HG03378 (cell line): ENCODE measurements around the gene ABCC4.

Experiments
- ATAC-seq: cut with Tn5 transposase; IDR thresholded peaks from one replicate; pipeline ENCODE4 v1.9.1; 2021; ENCODE audit warnings: mild to moderate bottlenecking, moderate library complexity; ENCODE audit not compliant: unreplicated experiment

Gene ABCC4

GRCh38 chr13:95301183-95301967, at the start of gene ABCC4:
Gene ABCC4 (minus strand): TSS chr13:95301451. CDS start chr13:95301314, 137 bp downstream.
- ATAC-seq = peak; percentile 55

GRCh38 chr13:95349267-95349666, 48.0 kb upstream of the ABCC4 start:
- ATAC-seq = no peak

- ATAC-seq = no peak
These were observed 42.7 kb upstream of the ABCC4 start for GRCh38 chr13:95343944-95344343.

- ATAC-seq = no peak
These were observed 40.2 kb upstream of the ABCC4 start for GRCh38 chr13:95341441-95341840.

- no peak for ATAC-seq
These were observed 37.7 kb upstream of the ABCC4 start for GRCh38 chr13:95338905-95339304.

GRCh38 chr13:95337597-95337996, 36.3 kb upstream of the ABCC4 start:
- no peak for ATAC-seq

- no peak for ATAC-seq
These were observed 34.4 kb upstream of the ABCC4 start for GRCh38 chr13:95335667-95336066.

- no peak for ATAC-seq
These were observed 27.1 kb upstream of the ABCC4 start for GRCh38 chr13:95328386-95328785.

- ATAC-seq = no peak
These were observed 25.9 kb upstream of the ABCC4 start for GRCh38 chr13:95327190-95327589.

GRCh38 chr13:95326695-95327094, 25.4 kb upstream of the ABCC4 start:
- ATAC-seq = no peak

- ATAC-seq = no peak
These were observed 24.2 kb upstream of the ABCC4 start for GRCh38 chr13:95325485-95325884.

- ATAC-seq = no peak
These were observed 22.8 kb upstream of the ABCC4 start for GRCh38 chr13:95323930-95324662.

- ATAC-seq = no peak
These were observed 18.5 kb upstream of the ABCC4 start for GRCh38 chr13:95319551-95320274.

GRCh38 chr13:95317039-95317989, 16.1 kb upstream of the ABCC4 start:
- no peak for ATAC-seq

GRCh38 chr13:95315752-95316151, 14.5 kb upstream of the ABCC4 start:
- ATAC-seq = no peak

GRCh38 chr13:95307507-95307906, 6.3 kb upstream of the ABCC4 start:
- ATAC-seq = no peak

GRCh38 chr13:95304453-95304852, 3.2 kb upstream of the ABCC4 start:
- no peak for ATAC-seq

- no peak for ATAC-seq
These were observed 730 bp upstream of the ABCC4 start for GRCh38 chr13:95301968-95302393.

- peak; percentile 38 for ATAC-seq
These were observed 547 bp downstream of the ABCC4 start for GRCh38 chr13:95300625-95301182.

- ATAC-seq = no peak
These were observed 2.2 kb downstream of the ABCC4 start for GRCh38 chr13:95298971-95299621.
